ENCODE results near the gene WNT11. TPM values are rescaled to one million over a fixed set of nuclear protein-coding genes. Genes with fewer than 3 reads are reported as not detected.

Gene WNT11
- total and polyA plus RNA-seq, 12 donors, result 5.1 to 12.0 (median 7.7) TPM

DNA sequence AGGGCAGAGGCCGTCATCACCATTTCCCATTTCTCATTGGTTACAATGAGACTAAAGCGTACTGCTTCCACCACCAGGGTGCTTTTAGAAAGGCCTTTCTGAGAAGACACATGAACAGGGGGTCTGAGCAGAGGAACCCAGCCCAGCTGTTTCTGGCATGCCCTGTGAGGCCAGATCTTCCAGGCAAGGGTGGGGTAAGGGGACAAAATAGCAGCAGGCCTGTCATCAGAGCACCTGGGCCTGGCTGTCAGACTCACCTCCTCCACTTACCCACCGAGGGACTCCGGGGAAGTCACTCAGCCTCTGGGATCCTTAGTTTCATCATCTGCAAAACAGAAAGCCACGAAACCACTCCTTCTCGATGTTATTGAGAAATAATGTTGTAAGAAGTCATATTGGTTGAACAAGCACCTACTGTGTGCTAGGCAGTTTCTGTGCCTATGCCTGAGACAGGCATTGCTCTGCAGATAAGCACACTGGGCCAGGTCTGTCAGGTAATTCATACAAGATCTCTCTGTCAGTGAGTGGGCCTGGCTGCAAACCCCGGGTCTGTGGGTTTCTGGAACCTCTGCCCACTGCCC is 8.8 kb upstream of the WNT11 start:
- H3K4me3 ChIP-seq, result no peak overlapping the region
- H3K36me3 ChIP-seq, result no peaks in the 10 kb centered on the region
- ATAC-seq, result no peak
- no peaks in the 10 kb centered on the region for H3K9me3 ChIP-seq
- TF ChIP-seq, protein P1, sequence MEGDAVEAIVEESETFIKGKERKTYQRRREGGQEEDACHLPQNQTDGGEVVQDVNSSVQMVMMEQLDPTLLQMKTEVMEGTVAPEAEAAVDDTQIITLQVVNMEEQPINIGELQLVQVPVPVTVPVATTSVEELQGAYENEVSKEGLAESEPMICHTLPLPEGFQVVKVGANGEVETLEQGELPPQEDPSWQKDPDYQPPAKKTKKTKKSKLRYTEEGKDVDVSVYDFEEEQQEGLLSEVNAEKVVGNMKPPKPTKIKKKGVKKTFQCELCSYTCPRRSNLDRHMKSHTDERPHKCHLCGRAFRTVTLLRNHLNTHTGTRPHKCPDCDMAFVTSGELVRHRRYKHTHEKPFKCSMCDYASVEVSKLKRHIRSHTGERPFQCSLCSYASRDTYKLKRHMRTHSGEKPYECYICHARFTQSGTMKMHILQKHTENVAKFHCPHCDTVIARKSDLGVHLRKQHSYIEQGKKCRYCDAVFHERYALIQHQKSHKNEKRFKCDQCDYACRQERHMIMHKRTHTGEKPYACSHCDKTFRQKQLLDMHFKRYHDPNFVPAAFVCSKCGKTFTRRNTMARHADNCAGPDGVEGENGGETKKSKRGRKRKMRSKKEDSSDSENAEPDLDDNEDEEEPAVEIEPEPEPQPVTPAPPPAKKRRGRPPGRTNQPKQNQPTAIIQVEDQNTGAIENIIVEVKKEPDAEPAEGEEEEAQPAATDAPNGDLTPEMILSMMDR (IDR thresholded peaks at IDR 0.05), result no peak
- H3K27ac ChIP-seq, result no peak overlapping the region
- peaks cover 0 to 38% (median 0%) of the 10 kb centered on the region in 7 donors for H3K27me3 ChIP-seq
- 80 to 88% methylated on average over 7 of the region's 7 CpGs for WGBS, 2 donors
- H3K4me1 ChIP-seq, result peaks cover 0 to 5% (median 3%) of the 10 kb centered on the region in 9 donors
- peak in 1 of 2 donors; percentile 1 for DNase-seq
- intact Hi-C loops (cut with DNase I), result loop anchor here in 1 of 10 donors (10.0 kb wide), 1 partner anchor 480 kb away; no protein-coding TSS in a partner anchor

DNA sequence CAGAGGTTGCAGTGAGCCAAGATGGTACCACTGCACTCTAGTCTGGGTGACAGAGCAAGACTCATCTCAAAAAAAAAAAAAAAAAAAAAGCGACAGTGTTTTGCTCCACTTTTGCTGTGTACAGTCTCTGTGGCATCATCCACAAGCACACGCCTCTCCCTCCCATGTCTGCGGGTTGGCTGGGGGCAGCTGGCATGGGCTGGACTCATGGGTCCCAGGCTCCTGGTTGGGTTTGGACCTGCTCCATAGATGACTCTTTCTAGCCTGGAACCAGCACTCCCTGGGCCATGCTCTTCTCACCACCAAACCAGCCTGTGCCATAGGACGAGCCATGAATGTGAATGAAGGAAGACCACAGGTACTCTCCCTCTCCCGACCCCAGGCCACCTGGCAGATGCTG is 7.9 kb upstream of the WNT11 start:
- no peak overlapping the region for H3K27ac ChIP-seq
- peaks cover 0 to 14% (median 11%) of the 10 kb centered on the region in 9 donors for H3K4me1 ChIP-seq
- TF ChIP-seq, protein P1 (IDR thresholded peaks at IDR 0.05), result no peak
- 86 to 97% methylated on average over 4 to 5 of the region's 5 CpGs for WGBS, 2 donors
- no peaks in the 10 kb centered on the region for H3K9me3 ChIP-seq
- DNase-seq, result peak in 1 of 2 donors; percentile 2
- H3K36me3 ChIP-seq, result no peaks in the 10 kb centered on the region
- H3K27me3 ChIP-seq, result peaks cover 0 to 46% (median 0%) of the 10 kb centered on the region in 7 donors
- no peak overlapping the region for H3K4me3 ChIP-seq
- intact Hi-C loops (cut with DNase I), result loop anchor here in 1 of 10 donors (10.0 kb wide), 1 partner anchor 481 kb away; no protein-coding TSS in a partner anchor
- ATAC-seq, result no peak

DNA sequence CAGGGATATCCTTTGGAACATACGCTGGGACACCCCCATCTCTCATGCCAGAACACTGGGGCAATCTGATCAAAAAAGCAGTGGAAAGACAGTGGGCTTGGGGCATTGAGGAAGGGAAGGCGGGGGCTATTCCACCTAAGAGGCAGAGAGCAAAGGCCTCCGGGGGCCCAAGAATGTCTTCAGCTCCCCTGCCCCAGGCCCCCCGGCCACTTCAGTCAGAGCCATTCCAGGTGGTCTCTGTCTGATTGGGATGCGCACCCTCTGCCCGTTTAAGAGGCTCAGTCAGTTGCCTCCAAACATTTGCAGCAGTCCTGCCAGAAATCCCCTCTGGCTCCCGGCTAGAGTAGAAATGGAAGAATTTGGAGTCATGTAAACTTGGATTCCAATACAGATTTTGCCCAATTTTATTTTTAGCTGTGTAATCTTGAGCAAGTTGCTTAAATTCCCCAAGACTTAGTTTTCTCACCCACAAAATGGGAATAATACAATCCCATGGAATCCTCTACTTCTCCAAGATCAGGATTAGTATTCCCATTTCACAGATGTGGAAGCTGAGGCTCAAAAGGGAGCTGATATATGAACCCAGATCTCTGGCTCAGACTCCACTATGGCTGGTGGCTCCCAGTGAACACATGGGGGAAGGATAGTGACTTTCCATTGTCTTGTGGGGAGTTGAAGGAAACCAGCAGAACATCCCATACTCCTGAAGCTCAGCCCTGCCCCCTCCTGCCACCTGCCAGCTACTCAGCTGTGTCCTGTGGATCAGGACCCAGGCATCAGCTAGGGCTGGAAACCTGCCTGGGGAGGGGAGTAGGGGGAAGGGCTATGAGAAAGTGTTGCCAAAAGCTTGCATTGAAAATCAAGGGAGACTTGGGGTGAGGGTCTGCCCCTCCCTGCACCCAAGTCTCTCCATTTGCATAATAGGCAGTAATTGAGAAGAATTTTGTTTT is 6.1 kb upstream of the WNT11 start:
- intact Hi-C loops (cut with DNase I), result loop anchor here in 1 of 10 donors (10.0 kb wide), 1 partner anchor 482 kb away; no protein-coding TSS in a partner anchor
- Histone ChIP-seq H3K9me3 (no peaks in the 10 kb centered on the region), H3K4me1 (peaks cover 2 to 32% (median 24%) of the 10 kb centered on the region in 9 donors), H3K27ac (no peak overlapping the region), H3K27me3 (peaks cover 0 to 65% (median 0%) of the 10 kb centered on the region in 7 donors), H3K36me3 (no peaks in the 10 kb centered on the region), H3K4me3 (no peak overlapping the region)
- no peak for ATAC-seq
- TF ChIP-seq, protein P1 (IDR thresholded peaks at IDR 0.05), result no peak
- DNase-seq, result peak in 1 of 2 donors; percentile 7
- WGBS, 2 donors, result 84 to 86% methylated on average over 7 of the region's 7 CpGs
